GM13976 (cell line): Measurements from ENCODE around the gene ASIC5.

Experiments used
- DNase-seq: peaks from one replicate; pipeline ENCODE4 v3.0.0; 2012; ENCODE audit warnings: low spot score
- in situ Hi-C: fragments of 300-500 bp; cut with MboI; formaldehyde crosslinking; loops from one replicate; pipeline ENCODE4 v1.12.0; 2022; ENCODE audit warnings: low sequenced_read_pairs, mixed read lengths, inconsistent platforms; ENCODE audit not compliant: unreplicated experiment
- TF ChIP-seq, protein P1 (sequence below): IDR thresholded peaks from 2 replicates; pipeline ENCODE4 v1.5.1; 2012; ENCODE audit warnings: borderline replicate concordance, mild to moderate bottlenecking; ENCODE audit not compliant: insufficient read depth; ENCODE audit errors: extremely low read depth, missing control alignments, control extremely low read depth

ASIC5 gene

GRCh38 chr4:155891058-155891457, 25.0 kb upstream of the ASIC5 start:
- TF ChIP-seq, protein P1, sequence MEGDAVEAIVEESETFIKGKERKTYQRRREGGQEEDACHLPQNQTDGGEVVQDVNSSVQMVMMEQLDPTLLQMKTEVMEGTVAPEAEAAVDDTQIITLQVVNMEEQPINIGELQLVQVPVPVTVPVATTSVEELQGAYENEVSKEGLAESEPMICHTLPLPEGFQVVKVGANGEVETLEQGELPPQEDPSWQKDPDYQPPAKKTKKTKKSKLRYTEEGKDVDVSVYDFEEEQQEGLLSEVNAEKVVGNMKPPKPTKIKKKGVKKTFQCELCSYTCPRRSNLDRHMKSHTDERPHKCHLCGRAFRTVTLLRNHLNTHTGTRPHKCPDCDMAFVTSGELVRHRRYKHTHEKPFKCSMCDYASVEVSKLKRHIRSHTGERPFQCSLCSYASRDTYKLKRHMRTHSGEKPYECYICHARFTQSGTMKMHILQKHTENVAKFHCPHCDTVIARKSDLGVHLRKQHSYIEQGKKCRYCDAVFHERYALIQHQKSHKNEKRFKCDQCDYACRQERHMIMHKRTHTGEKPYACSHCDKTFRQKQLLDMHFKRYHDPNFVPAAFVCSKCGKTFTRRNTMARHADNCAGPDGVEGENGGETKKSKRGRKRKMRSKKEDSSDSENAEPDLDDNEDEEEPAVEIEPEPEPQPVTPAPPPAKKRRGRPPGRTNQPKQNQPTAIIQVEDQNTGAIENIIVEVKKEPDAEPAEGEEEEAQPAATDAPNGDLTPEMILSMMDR = no peak
- DNase-seq = no peak
- in situ Hi-C loops = no loop called here

DNA sequence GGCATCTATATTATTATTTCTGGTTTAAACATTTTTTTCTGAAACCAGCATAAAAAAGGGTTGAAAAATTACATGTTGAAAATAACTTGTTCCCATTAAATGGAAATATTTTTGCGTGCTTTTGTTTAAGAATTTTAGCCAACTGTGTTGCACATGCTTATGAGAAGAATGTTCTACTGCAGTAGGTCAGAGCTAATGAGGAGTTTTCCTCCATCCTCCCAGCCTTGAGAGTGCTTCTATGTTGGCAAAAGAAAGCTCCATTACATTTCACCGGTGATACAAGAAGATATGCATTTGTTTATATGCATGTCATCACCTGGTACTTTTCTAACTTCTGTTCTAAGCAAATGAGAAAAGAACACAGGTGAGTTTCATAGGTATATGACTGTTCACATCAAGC, 23.9 kb upstream of the ASIC5 start:
- TF ChIP-seq, protein P1 = no peak
- in situ Hi-C loops = no loop called here
- DNase-seq = no peak

GRCh38 chr4:155889031-155889793, 23.1 kb upstream of the ASIC5 start:
- DNase-seq = no peak
- in situ Hi-C loops = no loop called here
- TF ChIP-seq, protein P1 = no peak

- TF ChIP-seq, protein P1 = no peak
- in situ Hi-C loops = no loop called here
- no peak for DNase-seq
Observed at GRCh38 chr4:155887847-155888570, 21.9 kb upstream of the ASIC5 start.

DNA sequence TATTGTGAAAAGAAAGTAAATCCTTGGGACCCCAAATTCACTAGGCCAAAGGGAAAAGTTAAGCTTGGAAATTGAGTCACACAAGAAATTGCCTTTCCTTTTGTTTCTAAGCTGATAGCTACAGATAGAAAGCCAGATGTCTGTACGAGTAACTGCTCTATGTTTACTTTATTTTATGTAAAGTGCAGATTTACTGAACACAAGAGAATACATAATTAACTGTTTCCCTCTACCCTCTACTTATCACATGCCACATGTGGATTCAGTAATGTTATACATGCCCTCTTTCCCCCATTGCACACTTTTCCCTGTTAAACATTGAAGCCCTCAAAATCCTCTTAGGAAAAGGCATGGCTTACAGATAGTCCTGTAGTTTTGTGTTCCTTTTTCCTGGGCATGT, 21.0 kb upstream of the ASIC5 start:
- in situ Hi-C loops = no loop called here

DNA sequence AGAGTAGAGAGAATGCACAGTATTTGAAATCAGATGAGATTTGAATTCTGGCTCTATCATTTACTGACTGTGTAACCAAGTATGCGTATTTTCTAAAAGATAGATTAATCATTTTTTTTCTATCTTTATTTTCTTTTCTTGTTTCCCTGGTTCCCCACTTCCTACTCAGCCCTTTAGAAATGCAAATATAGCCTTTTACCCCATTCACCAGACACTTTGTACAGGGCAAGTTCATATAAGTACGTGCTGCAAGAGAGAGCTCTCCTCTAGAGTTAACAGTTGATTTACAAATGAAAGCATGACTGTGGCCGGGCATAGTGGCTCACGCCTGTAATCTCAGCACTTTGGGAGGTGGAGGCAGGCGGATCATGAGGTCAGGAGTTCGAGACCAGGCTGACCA, 19.6 kb upstream of the ASIC5 start:
- TF ChIP-seq, protein P1 = no peak
- in situ Hi-C loops = no loop called here
- no peak for DNase-seq

More for the DNA sequence above, 21.0 kb upstream of the ASIC5 start:
- TF ChIP-seq, protein P1 = no peak
- DNase-seq = no peak
